VCaP (cell line): ENCODE data around the gene ZNF488.
A peak's percentile ranks its signal among the peaks of the same experiment; 100 is the strongest.

Source experiments
- H3K27ac ChIP-seq: fragments of 450-650 bp; 2 replicates; pipeline ENCODE4 v1.5.1; 2017
- TF ChIP-seq, protein P1 (sequence below): fragments of 450-650 bp; conservative IDR thresholded peaks from 2 replicates; pipeline ENCODE4 v1.5.1; 2017; ENCODE audit warnings: mild to moderate bottlenecking, moderate library complexity

Gene ZNF488

GRCh38 chr10:47361293-47361692, 22.8 kb downstream of the ZNF488 start:
- TF ChIP-seq, protein P1, sequence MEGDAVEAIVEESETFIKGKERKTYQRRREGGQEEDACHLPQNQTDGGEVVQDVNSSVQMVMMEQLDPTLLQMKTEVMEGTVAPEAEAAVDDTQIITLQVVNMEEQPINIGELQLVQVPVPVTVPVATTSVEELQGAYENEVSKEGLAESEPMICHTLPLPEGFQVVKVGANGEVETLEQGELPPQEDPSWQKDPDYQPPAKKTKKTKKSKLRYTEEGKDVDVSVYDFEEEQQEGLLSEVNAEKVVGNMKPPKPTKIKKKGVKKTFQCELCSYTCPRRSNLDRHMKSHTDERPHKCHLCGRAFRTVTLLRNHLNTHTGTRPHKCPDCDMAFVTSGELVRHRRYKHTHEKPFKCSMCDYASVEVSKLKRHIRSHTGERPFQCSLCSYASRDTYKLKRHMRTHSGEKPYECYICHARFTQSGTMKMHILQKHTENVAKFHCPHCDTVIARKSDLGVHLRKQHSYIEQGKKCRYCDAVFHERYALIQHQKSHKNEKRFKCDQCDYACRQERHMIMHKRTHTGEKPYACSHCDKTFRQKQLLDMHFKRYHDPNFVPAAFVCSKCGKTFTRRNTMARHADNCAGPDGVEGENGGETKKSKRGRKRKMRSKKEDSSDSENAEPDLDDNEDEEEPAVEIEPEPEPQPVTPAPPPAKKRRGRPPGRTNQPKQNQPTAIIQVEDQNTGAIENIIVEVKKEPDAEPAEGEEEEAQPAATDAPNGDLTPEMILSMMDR: peak; percentile 65
- H3K27ac ChIP-seq: no peak overlapping the region

- no peak overlapping the region for H3K27ac ChIP-seq
- TF ChIP-seq, protein P1: no peak
These were observed 23.6 kb downstream of the ZNF488 start for GRCh38 chr10:47360419-47361040.

GRCh38 chr10:47359626-47360418, 24.3 kb downstream of the ZNF488 start:
- TF ChIP-seq, protein P1: no peak
- H3K27ac ChIP-seq: no peak overlapping the region

- H3K27ac ChIP-seq: no peak overlapping the region
- TF ChIP-seq, protein P1: no peak
These were observed 25.0 kb downstream of the ZNF488 start for GRCh38 chr10:47359101-47359500.

DNA sequence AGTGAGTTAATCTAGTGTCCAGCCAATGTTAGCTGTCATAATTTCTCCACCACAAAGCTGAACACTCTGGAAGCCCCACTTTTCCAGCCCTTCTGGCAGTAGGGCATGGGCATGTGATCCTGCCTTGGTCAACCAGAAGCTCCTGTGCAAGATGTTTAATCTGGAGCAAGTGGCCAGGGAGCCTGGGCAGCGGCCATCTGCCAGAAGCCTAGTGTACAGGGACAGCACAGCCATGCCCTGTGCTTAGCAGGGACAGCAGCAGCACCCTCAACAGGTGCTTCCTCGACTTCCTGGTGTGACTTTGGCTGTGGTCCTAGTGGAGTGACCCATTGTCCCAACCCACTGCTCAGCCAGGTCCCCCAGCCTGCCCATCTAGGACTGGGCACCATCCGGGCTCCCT, 25.6 kb downstream of the ZNF488 start:
- TF ChIP-seq, protein P1: no peak
- no peak overlapping the region for H3K27ac ChIP-seq

- no peak overlapping the region for H3K27ac ChIP-seq
- TF ChIP-seq, protein P1: no peak
These were observed 26.2 kb downstream of the ZNF488 start for GRCh38 chr10:47357911-47358310.

GRCh38 chr10:47357131-47357582, 26.9 kb downstream of the ZNF488 start:
- TF ChIP-seq, protein P1: no peak
- no peak overlapping the region for H3K27ac ChIP-seq
